ENCODE measurements around the gene JAK1. TPM values are rescaled to one million over a fixed set of nuclear protein-coding genes. Genes with fewer than 3 reads are reported as not detected.

The JAK1 gene
- total RNA-seq, 1 donor from 2014 or later, result 110 TPM

DNA sequence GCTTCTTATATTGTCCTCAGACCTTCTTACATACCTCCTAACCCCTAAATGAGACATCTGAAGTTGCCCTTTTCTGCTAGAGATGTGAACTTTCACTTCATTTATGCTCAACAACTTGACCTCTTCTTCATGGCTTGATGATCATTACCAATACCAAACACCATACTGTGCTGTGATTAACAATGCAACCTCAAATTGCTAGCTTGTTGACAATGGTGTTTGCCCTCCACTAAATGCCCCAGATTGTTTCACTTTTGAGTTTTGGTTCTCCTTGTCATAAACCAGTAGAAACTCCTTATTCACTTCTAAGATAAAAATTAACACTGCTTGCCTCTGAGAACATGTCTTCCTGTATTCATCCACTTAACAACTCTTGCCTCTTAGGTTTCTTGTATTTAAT is 5.6 kb downstream of the JAK1 start:
- DNase-seq (ENCODE audit: low read depth), result no peak
- TF ChIP-seq, protein P1, sequence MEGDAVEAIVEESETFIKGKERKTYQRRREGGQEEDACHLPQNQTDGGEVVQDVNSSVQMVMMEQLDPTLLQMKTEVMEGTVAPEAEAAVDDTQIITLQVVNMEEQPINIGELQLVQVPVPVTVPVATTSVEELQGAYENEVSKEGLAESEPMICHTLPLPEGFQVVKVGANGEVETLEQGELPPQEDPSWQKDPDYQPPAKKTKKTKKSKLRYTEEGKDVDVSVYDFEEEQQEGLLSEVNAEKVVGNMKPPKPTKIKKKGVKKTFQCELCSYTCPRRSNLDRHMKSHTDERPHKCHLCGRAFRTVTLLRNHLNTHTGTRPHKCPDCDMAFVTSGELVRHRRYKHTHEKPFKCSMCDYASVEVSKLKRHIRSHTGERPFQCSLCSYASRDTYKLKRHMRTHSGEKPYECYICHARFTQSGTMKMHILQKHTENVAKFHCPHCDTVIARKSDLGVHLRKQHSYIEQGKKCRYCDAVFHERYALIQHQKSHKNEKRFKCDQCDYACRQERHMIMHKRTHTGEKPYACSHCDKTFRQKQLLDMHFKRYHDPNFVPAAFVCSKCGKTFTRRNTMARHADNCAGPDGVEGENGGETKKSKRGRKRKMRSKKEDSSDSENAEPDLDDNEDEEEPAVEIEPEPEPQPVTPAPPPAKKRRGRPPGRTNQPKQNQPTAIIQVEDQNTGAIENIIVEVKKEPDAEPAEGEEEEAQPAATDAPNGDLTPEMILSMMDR (conservative IDR thresholded peaks at IDR 0.05; ENCODE audit: low read depth, low read length), result no peak
- no peak overlapping the region for H3K4me3 ChIP-seq (ENCODE audit: low read depth, low read length)

DNA sequence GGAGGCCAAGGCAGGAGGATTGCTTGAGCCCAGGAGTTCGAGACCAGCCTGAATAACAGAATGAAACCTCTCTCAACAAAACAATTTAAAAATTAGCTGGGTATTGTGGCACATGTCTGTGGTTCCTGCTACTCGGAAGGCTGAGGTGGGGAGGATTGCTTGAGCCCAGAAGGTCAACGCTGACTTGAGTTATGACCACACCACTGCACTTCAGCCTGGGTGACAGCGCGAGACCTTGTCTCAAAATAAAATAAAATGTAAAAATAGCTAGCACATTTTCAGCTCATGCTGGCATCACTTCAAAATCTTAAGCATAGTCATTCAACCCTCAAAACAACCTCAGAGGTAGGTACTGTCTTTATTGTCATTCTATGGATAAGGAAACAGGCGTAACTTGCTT is 6.4 kb downstream of the JAK1 start:
- TF ChIP-seq, protein P1 (conservative IDR thresholded peaks at IDR 0.05; ENCODE audit: low read depth, low read length), result no peak
- no peak overlapping the region for H3K4me3 ChIP-seq (ENCODE audit: low read depth, low read length)
- DNase-seq (ENCODE audit: low read depth), result no peak

DNA sequence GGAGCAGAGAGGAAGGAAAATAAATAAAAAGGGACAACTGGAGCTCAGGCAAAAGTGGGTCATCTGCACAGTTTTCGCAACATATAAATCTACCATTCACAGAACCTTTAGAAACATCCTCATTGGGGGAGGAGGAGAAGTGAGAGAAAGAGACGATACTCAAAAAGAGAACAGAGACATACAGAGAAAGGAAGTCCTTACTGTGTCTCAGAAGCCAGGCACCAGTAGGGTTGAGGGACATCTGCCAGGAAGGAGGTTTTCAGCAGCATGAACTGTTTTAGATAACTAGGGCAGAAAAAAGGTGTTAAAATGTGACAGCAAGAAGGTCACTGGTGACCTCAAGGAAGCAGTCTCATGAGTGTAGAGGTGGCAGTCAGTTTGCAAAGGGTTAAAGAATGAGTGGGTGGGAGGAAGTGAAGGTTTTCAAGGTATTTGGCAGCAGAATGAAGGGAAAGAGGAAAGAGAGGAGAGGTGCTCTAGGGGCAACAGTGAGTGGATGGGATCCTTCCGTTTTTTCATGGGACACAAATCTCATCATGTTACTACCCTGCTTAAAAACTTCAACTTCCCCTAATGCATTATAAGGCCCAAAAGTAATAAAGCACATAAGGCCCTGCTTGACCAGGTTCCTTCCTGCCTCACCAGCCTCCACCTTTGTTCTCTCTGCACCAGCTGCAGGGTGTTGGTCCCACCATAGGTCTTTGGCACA is 9.5 kb downstream of the JAK1 start:
- TF ChIP-seq, protein P1 (conservative IDR thresholded peaks at IDR 0.05; ENCODE audit: low read depth, low read length), result no peak
- no peak overlapping the region for H3K4me3 ChIP-seq (ENCODE audit: low read depth, low read length)
- no peak for DNase-seq (ENCODE audit: low read depth)

DNA sequence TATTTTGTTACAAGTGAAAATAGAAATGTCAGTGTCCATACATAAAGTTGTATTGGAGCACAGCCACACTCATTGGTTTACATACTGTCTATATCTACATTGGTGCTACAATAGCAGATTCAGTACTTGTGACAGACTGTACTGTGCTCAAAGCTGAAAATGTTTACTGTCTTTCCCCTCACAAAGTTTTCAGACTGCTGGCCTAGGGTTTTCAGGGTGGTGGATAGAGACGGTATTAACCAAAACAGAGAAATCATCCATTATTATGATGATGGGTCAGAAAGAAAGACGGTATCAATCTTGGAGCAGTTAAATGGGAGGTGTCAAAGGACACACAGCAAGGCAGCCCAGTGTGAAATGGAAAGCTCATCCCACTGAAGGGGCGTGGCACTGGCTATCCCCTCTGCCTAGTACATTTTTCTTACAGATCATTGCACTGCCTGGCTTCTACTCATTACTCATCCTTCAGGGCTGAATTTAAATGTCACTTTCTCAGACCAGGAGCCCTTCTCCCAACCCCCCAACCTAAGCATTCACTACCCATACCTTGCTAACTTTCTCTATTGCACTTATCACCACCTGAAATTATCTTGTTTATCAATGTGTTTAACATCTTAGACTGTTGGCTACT is 10.2 kb downstream of the JAK1 start:
- DNase-seq (ENCODE audit: low read depth), result no peak

DNA sequence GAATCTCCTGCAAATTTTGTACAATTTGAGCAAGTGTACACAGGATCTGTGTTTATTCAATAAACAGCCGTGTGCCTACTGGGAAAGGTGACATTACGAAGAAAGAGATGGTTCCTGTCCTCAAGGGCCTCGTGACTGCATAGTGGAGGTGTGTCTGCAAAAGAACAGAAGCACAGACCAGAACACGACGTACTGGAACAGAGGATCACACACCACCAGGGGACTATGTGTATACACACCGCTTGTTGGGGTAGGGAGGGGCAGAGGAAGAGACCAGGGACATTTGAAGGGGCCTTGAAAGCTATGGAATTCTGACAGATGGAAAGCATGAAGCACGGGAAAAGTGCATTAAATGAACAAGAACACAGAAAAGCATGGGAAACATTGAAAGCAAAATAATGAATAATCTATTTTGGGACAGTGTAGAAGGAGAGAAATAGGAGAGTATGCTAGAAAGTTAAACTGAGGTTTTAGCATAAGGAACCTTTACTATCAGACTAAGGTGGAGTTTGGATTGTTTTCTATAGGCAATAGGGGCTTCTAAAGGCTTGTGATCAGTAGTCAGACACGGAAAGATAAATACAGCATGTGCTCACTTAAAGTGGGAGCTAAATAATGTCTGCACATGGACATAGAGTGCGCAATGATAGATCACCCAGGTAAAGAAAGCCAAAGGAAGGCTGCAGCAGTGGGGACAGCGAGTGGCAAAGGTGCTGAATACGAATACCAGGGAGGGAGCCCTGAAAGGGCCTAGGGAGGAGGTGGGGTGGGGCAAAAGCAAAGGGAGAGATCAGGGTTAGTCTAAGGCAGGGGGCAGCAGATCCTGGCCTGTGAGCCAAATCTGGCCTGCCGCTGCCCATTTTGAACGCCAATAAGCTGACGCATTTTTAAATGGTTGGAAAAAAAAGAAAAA is 11.0 kb downstream of the JAK1 start:
- DNase-seq (ENCODE audit: low read depth), result no peak
- no peak overlapping the region for H3K4me3 ChIP-seq (ENCODE audit: low read depth, low read length)
- TF ChIP-seq, protein P1 (conservative IDR thresholded peaks at IDR 0.05; ENCODE audit: low read depth, low read length), result peak; percentile 22

More for the DNA sequence above, 10.2 kb downstream of the JAK1 start:
- H3K4me3 ChIP-seq (ENCODE audit: low read depth, low read length), result no peak overlapping the region
- TF ChIP-seq, protein P1 (conservative IDR thresholded peaks at IDR 0.05; ENCODE audit: low read depth, low read length), result no peak

DNA sequence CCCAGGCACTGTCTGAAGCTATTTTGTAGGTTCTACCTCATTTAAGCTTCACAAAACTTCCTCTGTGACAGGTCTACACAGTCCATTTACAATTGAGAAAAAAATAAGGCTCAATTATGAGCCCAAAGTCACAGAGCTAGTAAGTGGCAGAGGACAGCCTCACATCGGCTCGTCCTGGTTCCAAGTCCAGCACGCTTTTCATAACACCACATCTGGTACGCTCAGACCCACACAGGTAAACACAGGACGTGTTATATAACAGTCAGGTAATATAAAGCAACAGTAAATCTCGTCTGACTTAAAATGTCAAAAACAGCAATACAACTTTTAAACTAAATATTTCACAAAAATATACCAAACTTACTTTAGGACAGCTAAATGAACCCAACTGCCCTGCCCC is 13.1 kb downstream of the JAK1 start:
- TF ChIP-seq, protein P1 (conservative IDR thresholded peaks at IDR 0.05; ENCODE audit: low read depth, low read length), result no peak
- DNase-seq (ENCODE audit: low read depth), result no peak
- no peak overlapping the region for H3K4me3 ChIP-seq (ENCODE audit: low read depth, low read length)

Data from epithelial cell of proximal tubule (primary cell).